ENCODE data around the gene CA10. TPM values are rescaled to one million over a fixed set of nuclear protein-coding genes. Genes with fewer than 3 reads are reported as not detected.

Gene CA10
- total and polyA plus RNA-seq, 2 experiments from 2014 or later: 0.33 TPM; not detected in 1

GRCh38 chr17:51638971-51639370, 519.5 kb downstream of the CA10 start:
- Histone ChIP-seq H3K36me3 (replicated peaks; ENCODE audit: insufficient read depth, low read depth) (no peaks in the 10 kb centered on the region), H3K27me3 (peaks cover 4% of the 10 kb centered on the region), H3K27ac (no peak overlapping the region), H3K9me3 (ENCODE audit: low read depth) (no peaks in the 10 kb centered on the region), H3K79me2 (no peaks in the 10 kb centered on the region), H3K4me1 (ENCODE audit: insufficient read depth) (no peaks in the 10 kb centered on the region), H3K9me2 (replicated peaks; ENCODE audit: insufficient read depth) (no peaks in the 10 kb centered on the region), H3K4me3 (no peak overlapping the region), H3K4me2 (no peak overlapping the region), H4K20me1 (ENCODE audit: insufficient read depth, poor library complexity, severe bottlenecking) (no peaks in the 10 kb centered on the region), H2AFZ (no peak overlapping the region)
- no peak for DNase-seq (ENCODE audit: low spot score)
- no peak for TF ChIP-seq CTCF (IDR thresholded peaks at IDR 0.05; ENCODE audit: poor library complexity)
- TF ChIP-seq EZH2 (IDR thresholded peaks at IDR 0.05; ENCODE audit: borderline replicate concordance): no peak
- no peak for TF ChIP-seq EZH2phosphoT487 (IDR thresholded peaks at IDR 0.05; ENCODE audit: low read depth, severe bottlenecking, unreplicated experiment)
- WGBS (ENCODE audit: low lambda C conversion rate, missing lambda C conversion rate): 86% methylated on average over 6 of the region's 6 CpGs

DNA sequence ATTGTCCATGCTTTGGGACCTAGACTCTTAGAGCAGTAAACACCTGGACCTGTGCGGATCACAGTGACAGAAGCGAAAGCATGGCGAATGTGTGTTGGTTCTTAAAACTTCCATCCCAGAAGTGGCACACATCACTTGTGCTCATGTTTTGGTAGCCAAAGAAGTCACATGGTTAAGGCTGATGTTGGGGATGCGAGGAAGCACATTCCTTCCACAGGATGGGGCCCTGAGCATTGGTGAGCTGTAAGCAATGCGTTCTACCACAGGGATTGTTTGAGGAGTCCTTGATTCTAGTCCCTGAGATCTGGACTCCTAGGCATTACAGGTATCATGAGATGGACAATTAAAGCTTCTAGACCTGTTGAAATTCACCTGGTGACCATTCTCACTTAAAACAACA, 522.2 kb downstream of the CA10 start:
- no peak for DNase-seq (ENCODE audit: low spot score)
- Histone ChIP-seq H3K27ac (no peak overlapping the region), H3K4me1 (ENCODE audit: insufficient read depth) (no peaks in the 10 kb centered on the region), H2AFZ (no peak overlapping the region), H4K20me1 (ENCODE audit: insufficient read depth, poor library complexity, severe bottlenecking) (no peaks in the 10 kb centered on the region), H3K9me3 (ENCODE audit: low read depth) (no peaks in the 10 kb centered on the region), H3K27me3 (no peaks in the 10 kb centered on the region), H3K4me3 (no peak overlapping the region), H3K36me3 (replicated peaks; ENCODE audit: insufficient read depth, low read depth) (no peaks in the 10 kb centered on the region), H3K9me2 (replicated peaks; ENCODE audit: insufficient read depth) (no peaks in the 10 kb centered on the region), H3K79me2 (no peaks in the 10 kb centered on the region), H3K4me2 (no peak overlapping the region)
- 83% methylated on average over 5 of the region's 5 CpGs for WGBS (ENCODE audit: low lambda C conversion rate, missing lambda C conversion rate)
- TF ChIP-seq EZH2 (IDR thresholded peaks at IDR 0.05; ENCODE audit: borderline replicate concordance) (no peak), CTCF (IDR thresholded peaks at IDR 0.05; ENCODE audit: poor library complexity) (no peak), EZH2phosphoT487 (IDR thresholded peaks at IDR 0.05; ENCODE audit: low read depth, severe bottlenecking, unreplicated experiment) (no peak)

DNA sequence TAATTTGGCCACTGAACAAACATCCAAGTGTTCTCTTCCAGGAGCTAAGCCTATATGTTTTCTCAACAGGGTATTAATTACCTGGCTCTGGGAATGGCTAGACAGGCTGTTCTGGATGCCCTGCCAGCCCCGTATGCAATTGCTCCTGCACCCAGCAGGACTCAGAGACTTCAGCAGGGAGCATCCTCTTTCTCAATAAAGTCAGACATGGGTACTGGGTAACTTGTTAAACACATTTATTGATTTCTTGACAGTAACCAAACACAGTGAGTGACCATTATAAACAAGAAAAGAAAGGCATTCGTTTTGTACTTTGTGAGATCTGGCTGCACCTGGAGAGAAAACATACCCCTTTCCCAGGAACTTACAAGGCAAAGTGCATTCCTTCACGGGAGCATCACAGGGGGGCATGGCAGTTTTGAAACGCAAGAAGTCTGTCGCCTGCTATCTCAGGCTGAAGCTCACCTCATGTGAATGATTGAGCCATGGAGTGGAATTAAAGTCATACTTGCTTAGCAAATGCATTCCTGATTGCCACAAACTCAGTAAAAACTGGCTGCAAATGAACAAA, 528.3 kb downstream of the CA10 start:
- no peak for DNase-seq (ENCODE audit: low spot score)
- H3K4me2 ChIP-seq: no peak overlapping the region
- H3K36me3 ChIP-seq (replicated peaks; ENCODE audit: insufficient read depth, low read depth): no peaks in the 10 kb centered on the region
- no peaks in the 10 kb centered on the region for H3K9me3 ChIP-seq (ENCODE audit: low read depth)
- no peaks in the 10 kb centered on the region for H3K27me3 ChIP-seq
- no peak overlapping the region for H3K4me3 ChIP-seq
- H3K27ac ChIP-seq: no peak overlapping the region
- no peaks in the 10 kb centered on the region for H4K20me1 ChIP-seq (ENCODE audit: insufficient read depth, poor library complexity, severe bottlenecking)
- H3K9me2 ChIP-seq (replicated peaks; ENCODE audit: insufficient read depth): no peaks in the 10 kb centered on the region
- 28% methylated on average over 5 of the region's 5 CpGs for WGBS (ENCODE audit: low lambda C conversion rate, missing lambda C conversion rate)
- H2AFZ ChIP-seq: no peak overlapping the region
- TF ChIP-seq EZH2phosphoT487 (IDR thresholded peaks at IDR 0.05; ENCODE audit: low read depth, severe bottlenecking, unreplicated experiment): no peak
- no peak for TF ChIP-seq EZH2 (IDR thresholded peaks at IDR 0.05; ENCODE audit: borderline replicate concordance)
- TF ChIP-seq CTCF (IDR thresholded peaks at IDR 0.05; ENCODE audit: poor library complexity): no peak
- H3K4me1 ChIP-seq (ENCODE audit: insufficient read depth): no peaks in the 10 kb centered on the region
- no peaks in the 10 kb centered on the region for H3K79me2 ChIP-seq
